Neural cell (in vitro differentiated cells): ENCODE results near the gene CAPN10. TPM values are rescaled to one million over a fixed set of nuclear protein-coding genes. Genes with fewer than 3 reads are reported as not detected.

Experiments used
- H2AFZ ChIP-seq: fragments of 200-600, 300-800 bp; sonication (generic), shearing (Covaris generic); 2 replicates; pipeline ENCODE4 v1.6.0; 2014; ENCODE audit warnings: low read depth, mild to moderate bottlenecking, antibody characterized with exemption, low read length, moderate library complexity
- H3F3A ChIP-seq: fragments of 200-600 bp; shearing (Covaris generic); 2 replicates; pipeline ENCODE4 v1.6.1; 2016; ENCODE audit warnings: mild to moderate bottlenecking, moderate library complexity, mixed read lengths, antibody characterized with exemption, low read length; ENCODE audit not compliant: insufficient read depth, poor library complexity, severe bottlenecking
- H3K27ac ChIP-seq: fragments of 200-600, 300-800 bp; sonication (generic), shearing (Covaris generic); 2 replicates; pipeline ENCODE4 v1.5.1; 2014; ENCODE audit warnings: mild to moderate bottlenecking, low read length, moderate library complexity
- H3K27me3 ChIP-seq: fragments of 300-800, 200-600 bp; sonication (generic), shearing (Covaris generic); 2 replicates; pipeline ENCODE4 v1.6.0; 2014; ENCODE audit warnings: mild to moderate bottlenecking, low read depth, low read length, moderate library complexity; ENCODE audit not compliant: insufficient read depth
- H3K36me3 ChIP-seq: fragments of 300-800, 200-600 bp; sonication (generic), shearing (Covaris generic); 2 replicates; pipeline ENCODE4 v1.5.1; 2014; ENCODE audit warnings: mild to moderate bottlenecking, antibody characterized with exemption, low read length, moderate library complexity; ENCODE audit not compliant: insufficient read depth
- H3K4me2 ChIP-seq: fragments of 300-800, 200-600 bp; sonication (generic), shearing (Covaris generic); 2 replicates; pipeline ENCODE4 v1.6.0; 2014; ENCODE audit warnings: mild to moderate bottlenecking, low read length
- H3K4me3 ChIP-seq: fragments of 300-800, 200-600 bp; sonication (generic), shearing (Covaris generic); 2 replicates; pipeline ENCODE4 v1.5.1; 2014; ENCODE audit warnings: mild to moderate bottlenecking, low read length, moderate library complexity
- H3K79me2 ChIP-seq: fragments of 200-600 bp; shearing (Covaris generic); replicated peaks from 2 replicates; pipeline ENCODE4 v1.6.0; 2014; ENCODE audit warnings: mild to moderate bottlenecking, low read length, moderate library complexity; ENCODE audit not compliant: insufficient read depth
- H3K9ac ChIP-seq: fragments of 300-800, 200-600 bp; sonication (generic), shearing (Covaris generic); 2 replicates; pipeline ENCODE4 v1.6.1; 2016; ENCODE audit warnings: mild to moderate bottlenecking, low read length, mixed read lengths
- H3K9me2 ChIP-seq: fragments of 200-600 bp; shearing (Covaris generic); 2 replicates; pipeline ENCODE4 v1.6.1; 2016; ENCODE audit warnings: mild to moderate bottlenecking, low read length, mixed read lengths; ENCODE audit not compliant: insufficient read depth
- H3K9me3 ChIP-seq: fragments of 200-600, 300-800 bp; sonication (generic), shearing (Covaris generic); 2 replicates; pipeline ENCODE4 v1.6.1; 2016; ENCODE audit warnings: mild to moderate bottlenecking, mixed run types, low read length, moderate library complexity, mixed read lengths
- H4K20me1 ChIP-seq: fragments of 200-600 bp; shearing (Covaris generic); 2 replicates; pipeline ENCODE4 v1.6.1; 2016; ENCODE audit warnings: mild to moderate bottlenecking, mixed run types; ENCODE audit not compliant: insufficient read depth
- CTCF ChIP-seq: fragments of 450-650 bp; IDR thresholded peaks from 2 replicates; pipeline ENCODE4 v1.5.1; 2014; ENCODE audit warnings: antibody characterized with exemption, mild to moderate bottlenecking, moderate library complexity; ENCODE audit not compliant: poor library complexity, severe bottlenecking
- EP300 ChIP-seq: fragments of 450-650 bp; conservative IDR thresholded peaks from 2 replicates; pipeline ENCODE4 v1.6.1; 2014; ENCODE audit warnings: antibody characterized with exemption, mild to moderate bottlenecking, moderate library complexity; ENCODE audit not compliant: poor library complexity, severe bottlenecking
- EZH2 ChIP-seq: fragments of 200-600, 300-800 bp; shearing (Covaris generic), sonication (generic); IDR thresholded peaks from 2 replicates; pipeline ENCODE4 v1.6.1; 2014; ENCODE audit warnings: antibody characterized with exemption, low read length, borderline replicate concordance, mild to moderate bottlenecking; ENCODE audit not compliant: insufficient read depth, poor library complexity, severe bottlenecking
- MXI1 ChIP-seq: fragments of 450-650 bp; conservative IDR thresholded peaks from 2 replicates; pipeline ENCODE4 v1.6.1; 2014; ENCODE audit warnings: antibody characterized with exemption, mild to moderate bottlenecking; ENCODE audit not compliant: poor library complexity, severe bottlenecking
- POLR2AphosphoS5 ChIP-seq: IDR thresholded peaks from 2 replicates; pipeline ENCODE4 v1.6.1; 2012
- RAD21 ChIP-seq: fragments of 450-650 bp; conservative IDR thresholded peaks from 2 replicates; pipeline ENCODE4 v1.6.1; 2014; ENCODE audit warnings: antibody characterized with exemption, mild to moderate bottlenecking, moderate library complexity
- REST ChIP-seq: IDR thresholded peaks from 2 replicates; pipeline ENCODE4 v1.6.1; 2012; ENCODE audit warnings: borderline replicate concordance
- SMC3 ChIP-seq: fragments of 450-650 bp; conservative IDR thresholded peaks from 2 replicates; pipeline ENCODE4 v1.6.1; 2014; ENCODE audit warnings: antibody characterized with exemption, mild to moderate bottlenecking, moderate library complexity; ENCODE audit not compliant: poor library complexity
- TAF1 ChIP-seq: IDR thresholded peaks from 2 replicates; pipeline ENCODE4 v1.6.1; 2012; ENCODE audit warnings: low read depth
- polyA plus RNA-seq: library from polyadenylated mRNA; depleted of rRNA; stranded (reverse); fragments of >200 nt; gene quantifications from 2 replicates; pipeline ENCODE4 v1.2.3, GENCODE V29; 2014

The CAPN10 gene
- polyA plus RNA-seq, 1 donor from 2014 or later, result 120 TPM

- Histone ChIP-seq H3K36me3 (no peaks in the 10 kb centered on the region), H3F3A (no peaks in the 10 kb centered on the region), H3K79me2 (no peaks in the 10 kb centered on the region), H3K4me2 (no peak overlapping the region), H3K9me2 (no peaks in the 10 kb centered on the region), H4K20me1 (no peaks in the 10 kb centered on the region), H3K27ac (no peak overlapping the region), H3K27me3 (peaks cover 2% of the 10 kb centered on the region), H3K9ac (no peak overlapping the region), H3K9me3 (no peaks in the 10 kb centered on the region), H3K4me3 (no peak overlapping the region), H2AFZ (no peak overlapping the region)
- no peak for TF ChIP-seq CTCF
- TF ChIP-seq REST, result no peak
- TF ChIP-seq RAD21, result no peak
- no peak for TF ChIP-seq MXI1
- TF ChIP-seq POLR2AphosphoS5, result no peak
- no peak for TF ChIP-seq EP300
- TF ChIP-seq SMC3, result no peak
- TF ChIP-seq TAF1, result no peak
- TF ChIP-seq EZH2, result no peak
These were observed 55.7 kb downstream of the CAPN10 start for GRCh38 chr2:240642061-240642805.

GRCh38 chr2:240642806-240643092, 56.2 kb downstream of the CAPN10 start:
- no peaks in the 10 kb centered on the region for H3K79me2 ChIP-seq
- no peaks in the 10 kb centered on the region for H3F3A ChIP-seq
- no peak overlapping the region for H3K4me2 ChIP-seq
- no peak overlapping the region for H3K9ac ChIP-seq
- no peak overlapping the region for H2AFZ ChIP-seq
- H3K27ac ChIP-seq, result no peak overlapping the region
- H3K36me3 ChIP-seq, result no peaks in the 10 kb centered on the region
- no peaks in the 10 kb centered on the region for H4K20me1 ChIP-seq
- no peaks in the 10 kb centered on the region for H3K9me2 ChIP-seq
- no peak overlapping the region for H3K4me3 ChIP-seq
- TF ChIP-seq MXI1 (no peak), EP300 (no peak), SMC3 (no peak), TAF1 (no peak), POLR2AphosphoS5 (no peak), REST (no peak), RAD21 (no peak), CTCF (no peak), EZH2 (no peak)
- H3K9me3 ChIP-seq, result no peaks in the 10 kb centered on the region
- H3K27me3 ChIP-seq, result peaks cover 2% of the 10 kb centered on the region
